ENCODE measurements around the gene PSMD5.
A peak's percentile ranks its signal among the peaks of the same experiment; 100 is the strongest.

PSMD5 gene

DNA sequence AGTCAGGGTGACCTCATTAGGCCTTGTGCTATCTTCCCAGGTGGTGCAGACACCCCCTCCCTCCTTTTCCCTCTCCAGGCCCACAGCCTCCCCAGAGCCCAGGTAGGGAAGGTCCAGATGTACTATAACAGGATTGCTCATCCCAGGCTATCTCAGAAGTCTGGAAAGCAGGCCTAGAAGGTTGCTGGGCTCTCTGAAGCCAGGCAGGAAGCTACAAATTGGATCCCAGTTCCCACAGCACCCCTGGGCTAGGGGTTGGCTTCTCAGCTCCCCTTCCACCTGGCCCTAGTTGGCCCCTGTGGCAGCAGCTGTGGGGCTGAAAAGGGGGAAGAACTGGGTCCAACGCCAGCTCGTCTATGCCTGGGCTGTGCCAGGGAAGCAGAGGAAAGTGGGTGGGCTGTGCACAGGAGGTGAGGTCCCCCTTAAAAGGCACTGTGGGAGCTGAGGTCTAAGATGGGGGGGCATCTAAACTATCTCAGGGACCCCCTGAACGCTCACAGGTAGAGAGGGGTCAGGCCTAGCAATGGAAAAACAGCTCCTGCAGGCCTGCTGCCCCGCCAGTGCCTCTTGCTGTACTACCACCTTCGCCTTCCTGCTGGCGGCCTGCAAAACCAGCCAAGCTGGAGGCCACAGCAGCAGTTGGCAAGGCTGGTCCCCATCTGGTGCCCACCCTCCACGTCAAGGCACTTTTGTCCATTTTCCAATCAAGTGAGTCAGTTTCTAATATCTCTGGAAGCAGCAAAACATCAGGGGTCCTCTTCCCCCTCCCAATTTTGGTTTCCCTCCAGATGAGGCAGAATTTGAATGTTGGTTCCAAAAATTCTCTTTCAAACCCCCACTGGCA is 13.3 kb upstream of the PSMD5 start:
- no peak for DNase-seq (ENCODE audit: low read depth, low spot score)

DNA sequence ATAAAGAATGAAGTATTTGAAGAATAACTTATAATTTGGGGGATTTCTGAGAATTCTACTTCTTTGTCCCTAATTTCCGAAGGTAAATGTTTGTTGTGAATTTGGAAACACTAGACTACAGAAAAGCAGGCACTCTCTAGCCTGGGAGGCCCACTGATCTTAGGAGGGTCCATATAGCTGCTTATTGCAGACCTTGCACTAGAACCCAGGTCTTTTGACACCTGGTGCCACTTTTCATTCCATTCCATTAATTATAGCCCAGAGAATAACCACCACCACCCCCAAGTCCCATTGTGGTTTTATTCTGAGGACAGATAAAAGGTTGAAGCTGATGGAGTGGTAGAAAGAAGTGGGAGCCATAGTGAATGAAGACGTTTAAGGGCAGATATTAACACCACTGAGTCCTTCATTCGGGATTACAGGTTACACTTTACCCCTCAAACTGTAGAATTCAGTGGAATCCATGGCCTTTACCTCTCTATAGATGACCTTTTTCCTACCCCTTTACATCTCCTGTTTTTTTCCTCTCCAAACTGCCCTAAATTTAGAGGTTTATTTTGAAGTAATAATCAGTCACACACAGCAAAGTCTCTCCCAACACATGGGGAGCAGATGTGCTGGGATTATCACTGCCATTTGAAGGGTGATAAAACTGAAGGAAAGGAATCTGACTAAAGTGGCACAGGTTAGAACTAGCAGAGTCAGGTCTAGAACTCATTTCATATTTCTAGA is 12.0 kb upstream of the PSMD5 start:
- no peak for DNase-seq (ENCODE audit: low read depth, low spot score)

DNA sequence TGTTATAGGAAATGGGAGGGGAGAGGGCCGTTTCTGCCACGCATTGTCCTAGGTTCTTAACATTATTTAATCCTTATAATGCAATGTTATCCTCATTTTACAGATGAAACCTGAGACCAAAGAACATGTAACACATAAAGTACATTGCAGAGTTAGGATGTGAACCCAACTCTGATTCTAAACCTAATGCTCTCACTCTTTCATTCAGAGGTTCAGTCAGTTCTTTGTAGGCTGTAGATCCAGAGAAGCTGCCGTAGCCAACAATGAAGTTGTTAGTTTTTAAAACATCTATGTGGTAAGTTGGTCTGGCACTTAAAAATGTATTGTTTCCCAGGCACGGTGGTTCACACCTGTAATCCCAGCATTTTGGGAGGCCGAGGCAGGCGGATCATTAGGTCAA is 10.5 kb upstream of the PSMD5 start:
- no peak for DNase-seq (ENCODE audit: low read depth, low spot score)

DNA sequence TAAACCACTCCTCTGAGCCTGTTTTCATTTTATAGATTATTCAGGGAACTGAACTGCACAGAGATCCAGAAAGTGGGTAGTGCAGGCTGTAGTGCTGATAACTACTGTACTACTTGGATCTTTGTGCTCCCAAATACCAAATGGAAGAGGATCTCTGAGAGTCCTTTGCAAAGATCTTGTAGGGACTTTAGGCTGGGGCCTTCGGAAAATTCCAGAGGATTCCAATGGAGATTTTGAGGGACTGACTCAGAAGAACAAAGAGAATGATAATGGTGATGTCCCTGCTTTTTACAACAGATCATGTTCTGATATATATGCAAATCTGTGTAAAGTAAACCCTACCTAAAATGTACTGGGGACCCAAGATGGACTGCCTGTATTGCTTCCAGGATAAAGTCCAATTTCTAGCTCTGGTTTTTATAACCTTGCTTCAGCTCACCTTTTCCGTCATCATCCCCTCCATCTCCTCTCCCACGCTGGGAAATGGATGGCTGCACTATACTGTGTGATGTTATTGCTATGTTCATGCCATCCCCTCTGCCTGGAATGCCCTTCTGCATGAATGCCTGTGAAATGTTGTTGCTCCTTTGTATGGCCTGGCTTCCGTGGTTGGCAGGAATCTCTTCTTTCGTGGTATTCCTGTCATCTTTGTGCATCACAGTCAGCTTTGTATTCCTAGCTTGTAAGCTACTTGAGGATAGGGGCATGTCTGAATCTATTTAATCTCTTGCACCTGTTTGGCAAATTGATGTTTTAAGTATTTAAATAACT is 9.7 kb upstream of the PSMD5 start:
- DNase-seq (ENCODE audit: low read depth, low spot score): no peak

DNA sequence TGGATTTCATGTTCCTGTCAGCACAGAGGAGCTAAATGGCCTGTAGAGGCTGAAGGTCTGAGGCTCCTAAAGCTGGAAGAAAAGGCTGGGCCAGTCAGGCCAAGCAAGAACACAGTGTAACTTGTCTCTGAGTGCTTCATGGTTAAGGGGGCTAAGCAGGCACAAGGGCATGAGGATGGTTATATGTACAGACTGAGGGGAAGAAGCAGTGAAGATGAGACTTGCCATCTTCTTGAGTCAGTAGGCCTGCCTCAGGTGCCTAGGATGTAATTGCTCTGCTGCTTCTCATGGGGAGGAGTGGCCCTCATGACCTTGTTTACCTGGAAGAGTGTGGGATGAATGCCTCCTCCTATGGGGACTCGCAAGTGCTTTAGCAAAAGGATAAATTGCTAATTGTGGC is 8.7 kb upstream of the PSMD5 start:
- no peak for DNase-seq (ENCODE audit: low read depth, low spot score)

DNA sequence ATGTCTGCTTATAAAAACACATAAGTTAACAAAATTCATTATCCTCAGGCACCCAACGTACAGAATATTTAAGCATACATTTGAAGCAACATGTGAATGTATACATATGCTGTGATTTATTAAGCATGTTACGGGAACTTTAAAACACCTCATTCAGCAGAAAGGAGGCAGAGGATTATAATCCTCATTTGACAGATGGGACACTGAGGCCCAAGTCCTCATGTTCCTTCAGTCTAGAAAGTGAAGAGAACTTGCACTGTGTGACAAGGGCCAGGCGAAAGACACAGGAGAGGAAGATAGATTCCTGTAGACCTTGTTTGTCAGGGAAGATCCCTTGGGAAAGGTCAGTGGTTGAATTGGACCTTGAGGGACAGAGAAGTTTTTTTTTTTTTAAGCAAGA is 7.6 kb upstream of the PSMD5 start:
- no peak for DNase-seq (ENCODE audit: low read depth, low spot score)

DNA sequence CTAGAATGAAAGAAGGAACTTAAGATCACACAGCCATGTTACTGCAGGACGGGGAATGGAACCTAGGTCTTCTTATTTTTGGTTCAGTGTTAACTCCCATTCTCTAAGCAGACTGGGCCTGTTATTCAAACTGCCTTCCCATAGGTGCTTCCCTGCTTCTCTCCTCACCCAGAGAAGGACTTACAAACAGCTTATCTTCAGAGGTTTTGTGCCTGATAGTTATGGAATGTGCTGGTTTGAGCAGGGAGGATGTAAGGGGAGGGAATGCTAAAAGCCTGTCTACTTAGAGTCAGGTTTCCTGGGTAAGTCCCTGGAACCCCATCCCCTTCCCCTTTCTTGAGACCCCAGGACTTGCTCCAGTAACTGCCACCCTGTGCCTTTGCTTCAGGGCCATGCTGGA is 4.2 kb upstream of the PSMD5 start:
- DNase-seq (ENCODE audit: low read depth, low spot score): no peak

DNA sequence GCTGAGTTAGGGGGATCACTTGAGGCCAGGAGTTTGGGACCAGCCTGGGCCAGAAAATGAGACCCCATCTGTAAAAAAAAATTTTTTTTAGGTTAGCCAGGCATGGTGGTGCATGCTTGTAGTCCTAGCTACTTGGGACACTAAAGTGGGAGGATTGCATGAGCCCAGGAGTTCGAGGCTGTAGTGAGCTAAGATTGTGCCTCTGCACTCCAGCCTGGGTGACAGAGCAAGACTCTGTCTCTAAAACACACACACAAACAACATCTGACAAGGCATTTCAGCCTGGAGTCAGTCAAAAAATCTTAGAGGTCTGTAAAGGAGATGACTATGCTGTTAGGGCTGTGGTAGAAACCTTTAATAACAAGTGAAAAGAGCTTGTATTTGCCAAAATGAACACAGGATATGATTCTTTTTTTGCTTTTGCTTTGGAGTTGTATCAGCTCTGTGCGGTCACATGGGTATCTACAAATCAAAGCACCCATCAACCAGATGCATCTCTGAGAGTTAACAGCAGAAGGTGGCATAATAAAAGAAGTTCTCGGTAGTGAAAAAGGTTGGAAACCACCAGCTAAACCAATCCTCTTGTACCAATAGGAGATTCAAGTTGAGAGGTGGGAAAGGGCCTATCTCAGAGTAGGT is 3.6 kb upstream of the PSMD5 start:
- DNase-seq (ENCODE audit: low read depth, low spot score): no peak

DNA sequence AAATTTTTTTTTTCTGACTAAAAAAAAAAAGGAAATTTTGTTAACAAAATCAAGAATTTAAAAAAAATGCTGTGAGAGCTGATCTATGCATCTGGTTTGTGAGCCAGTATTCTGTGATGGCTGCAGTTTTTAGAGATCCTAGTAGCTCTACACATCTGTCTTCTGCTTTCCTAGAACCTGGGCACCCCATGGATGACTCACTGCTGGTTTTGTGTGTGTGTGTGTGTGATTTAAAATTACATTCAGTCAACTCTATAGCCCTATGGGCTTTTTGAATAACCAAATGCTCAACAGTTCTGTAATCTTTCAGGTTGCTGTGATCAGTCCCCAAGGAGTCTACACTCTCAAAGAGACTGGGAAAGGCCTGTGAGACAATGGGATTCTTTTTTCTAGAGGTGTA is 2.5 kb upstream of the PSMD5 start:
- peak; percentile 7 for DNase-seq (ENCODE audit: low read depth, low spot score)

DNA sequence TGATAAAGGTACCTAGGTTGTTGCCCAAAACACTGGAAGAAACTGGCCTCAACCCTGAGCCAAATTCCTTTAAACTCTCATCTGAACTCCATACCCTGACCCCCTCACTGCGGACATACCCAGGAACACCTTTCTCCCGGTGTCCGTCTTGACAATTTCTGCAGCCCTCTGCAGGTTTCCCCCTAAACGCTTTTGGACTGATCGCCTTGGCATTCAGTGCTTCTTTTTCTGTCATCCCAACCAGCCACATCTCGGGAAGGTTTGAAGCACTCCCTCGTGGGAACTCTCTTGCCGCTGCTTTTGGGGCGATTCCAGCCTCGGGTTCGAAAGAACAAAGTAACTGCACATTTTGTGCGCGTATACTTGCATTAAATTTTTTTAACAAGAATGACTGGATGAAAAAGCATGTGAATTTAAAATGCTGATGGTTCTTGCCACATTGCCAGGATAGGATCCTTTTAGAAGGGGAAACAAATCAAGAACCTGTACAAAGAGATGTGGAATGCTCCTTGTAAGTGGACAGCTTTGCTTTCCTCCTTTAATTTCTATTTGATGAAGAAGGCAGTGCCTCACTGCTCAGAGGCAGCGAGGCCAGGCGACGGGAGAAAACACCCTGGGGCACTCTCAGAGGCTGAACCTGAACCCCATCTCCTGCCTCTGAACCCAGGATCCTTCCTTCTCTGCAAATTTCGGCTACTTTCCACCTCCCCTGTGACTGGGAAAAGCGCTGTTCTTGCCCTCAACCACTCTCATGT is 615 bp downstream of the PSMD5 start:
- DNase-seq (ENCODE audit: low read depth, low spot score): no peak

DNA sequence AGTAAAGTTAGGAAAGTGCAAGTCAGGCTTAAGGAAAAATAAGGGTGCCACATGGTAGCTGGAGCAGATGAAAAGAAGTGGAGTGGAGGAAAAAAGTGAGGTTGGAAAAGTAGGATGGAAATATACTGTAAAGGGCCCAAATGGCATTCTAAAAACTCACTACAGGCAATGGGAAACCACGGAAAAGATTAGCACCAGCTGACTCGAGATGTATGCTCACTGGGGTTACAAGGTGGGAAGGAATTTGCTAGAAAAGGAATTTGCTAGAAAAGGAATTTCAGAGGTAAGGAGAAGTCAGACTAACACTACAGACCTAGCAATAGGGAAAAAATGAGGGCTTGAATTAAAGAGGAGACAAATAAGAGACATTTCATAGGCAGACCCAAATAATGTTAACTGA is 3.6 kb downstream of the PSMD5 start:
- no peak for DNase-seq (ENCODE audit: low read depth, low spot score)

DNA sequence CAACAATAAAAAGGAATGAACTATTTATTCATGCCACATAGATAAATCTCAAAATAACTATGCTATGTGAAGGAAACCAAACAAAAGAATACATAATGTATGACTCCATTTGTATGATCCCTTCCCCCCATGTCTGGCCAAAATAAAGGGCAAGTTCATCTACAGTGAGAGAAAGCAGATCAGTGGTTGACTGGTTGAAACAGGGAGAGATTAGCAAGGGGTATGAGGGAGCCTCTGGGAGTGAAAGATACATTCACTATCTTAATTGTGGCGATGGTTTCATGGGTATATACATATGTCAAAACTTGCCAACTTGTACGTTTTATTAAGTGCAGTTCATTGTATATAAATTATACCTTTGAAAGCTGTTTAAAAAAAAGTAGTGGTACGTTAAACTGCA is 4.8 kb downstream of the PSMD5 start:
- no peak for DNase-seq (ENCODE audit: low read depth, low spot score)

DNA sequence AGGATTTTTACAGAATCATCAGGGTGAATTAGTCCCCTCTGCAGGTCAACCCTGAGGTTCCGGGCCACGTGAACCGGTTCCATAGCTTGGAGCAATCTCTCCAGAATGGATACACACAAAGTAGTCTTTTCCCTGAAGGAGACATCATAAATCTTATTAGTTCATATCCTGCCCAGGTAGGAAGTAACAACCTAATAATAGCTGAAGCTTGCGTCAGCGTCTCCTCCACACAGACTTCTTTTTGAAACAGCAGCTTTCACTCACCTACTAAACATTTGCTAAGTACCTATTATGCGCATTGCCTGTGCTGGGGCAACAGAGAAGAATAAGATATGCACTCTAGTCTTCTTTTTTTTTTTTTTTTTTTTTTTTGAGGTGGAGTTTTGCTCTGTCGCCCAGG is 9.4 kb downstream of the PSMD5 start:
- no peak for DNase-seq (ENCODE audit: low read depth, low spot score)

DNA sequence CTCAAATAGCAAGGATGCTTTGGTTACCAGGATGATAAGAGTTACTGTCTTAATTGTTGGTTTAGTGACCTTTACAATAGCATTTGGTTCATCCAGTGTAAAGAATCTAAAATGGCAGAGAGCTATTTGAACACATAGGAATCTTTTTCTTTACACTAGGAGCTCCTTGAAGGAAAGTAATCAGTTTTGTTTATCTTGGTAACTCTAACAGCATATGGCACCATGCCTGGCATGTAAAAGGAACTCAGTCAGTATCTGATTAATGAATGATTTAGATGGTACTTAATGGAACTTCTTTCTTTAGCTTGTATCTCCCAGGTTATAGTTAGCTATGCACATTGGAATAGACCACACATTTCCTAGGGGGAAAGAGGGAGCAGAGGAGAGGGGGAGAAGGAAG is 9.9 kb downstream of the PSMD5 start:
- no peak for DNase-seq (ENCODE audit: low read depth, low spot score)

DNA sequence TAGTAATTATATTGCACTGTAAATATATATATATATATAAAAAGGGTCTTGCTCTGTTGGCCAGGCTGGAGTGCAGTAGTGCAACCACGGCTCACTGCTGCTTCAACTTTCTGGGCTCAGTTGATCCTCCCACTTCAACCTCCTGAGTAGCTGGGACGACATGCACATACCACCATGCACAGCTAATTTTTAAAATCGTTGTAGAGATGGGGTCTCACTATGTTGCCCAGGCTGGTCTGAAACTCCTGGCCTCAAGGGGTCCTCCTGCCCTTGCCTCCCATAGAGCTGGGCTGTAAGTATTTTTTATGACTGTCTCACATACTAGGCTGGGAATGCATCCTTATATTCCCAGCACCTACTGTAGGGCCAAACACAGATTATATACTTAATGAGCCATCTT is 11.9 kb downstream of the PSMD5 start:
- DNase-seq (ENCODE audit: low read depth, low spot score): no peak

DNA sequence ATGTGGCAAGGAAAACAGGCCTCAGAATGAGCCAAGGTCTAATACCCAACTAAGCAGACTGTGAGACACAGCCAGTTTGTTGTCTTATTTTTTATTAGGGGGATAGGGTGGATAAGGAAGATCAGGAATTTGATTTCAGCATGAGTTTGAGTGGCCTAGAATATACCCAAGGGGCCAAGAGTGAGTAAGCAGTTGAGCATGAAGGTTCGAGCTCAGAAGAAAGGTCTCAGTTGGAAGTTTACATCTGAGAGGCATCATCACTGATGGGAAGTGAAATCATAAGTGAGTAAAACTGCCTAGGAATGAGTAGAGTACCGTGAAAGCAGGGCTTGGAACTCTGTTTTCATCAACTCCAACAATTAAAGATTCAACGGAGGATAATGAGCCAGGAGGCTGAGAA is 12.6 kb downstream of the PSMD5 start:
- DNase-seq (ENCODE audit: low read depth, low spot score): no peak

DNA sequence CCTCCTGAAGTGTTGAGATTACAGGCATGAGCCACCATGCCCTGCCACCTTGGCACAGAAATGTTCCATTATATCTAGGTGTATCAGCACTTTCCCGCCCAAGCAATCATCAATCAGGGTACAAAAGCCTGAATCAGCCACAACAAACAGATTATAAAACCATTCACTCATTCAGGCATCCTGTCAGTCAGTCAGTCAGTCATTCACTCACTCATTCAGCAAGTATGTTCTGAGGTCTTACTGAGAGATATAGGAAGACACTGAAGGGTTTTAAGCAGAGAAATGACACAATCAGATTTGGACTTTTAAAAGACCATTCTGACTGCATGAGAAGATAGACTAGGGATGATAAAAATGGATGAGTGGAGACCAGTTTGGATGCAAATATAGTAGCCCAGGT is 13.1 kb downstream of the PSMD5 start:
- DNase-seq (ENCODE audit: low read depth, low spot score): no peak

DNA sequence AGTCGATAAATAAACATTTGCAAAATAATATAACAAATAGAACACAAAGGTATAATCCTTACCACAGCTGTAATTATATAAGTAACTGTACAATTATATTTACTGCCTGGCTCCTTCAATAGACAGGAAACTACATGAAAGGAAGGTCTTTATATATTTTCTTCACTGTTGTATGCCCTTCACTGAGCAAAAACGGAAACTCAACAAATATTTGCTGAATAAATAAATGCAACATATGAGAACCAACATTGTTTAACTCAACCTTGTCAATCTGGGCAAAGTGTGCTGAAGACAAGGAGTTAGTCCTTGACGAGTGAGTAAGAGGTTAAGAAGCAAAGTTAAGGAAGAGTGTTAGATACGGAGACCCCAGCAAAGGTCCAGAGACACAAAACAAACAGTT is 22.6 kb downstream of the PSMD5 start:
- no peak for DNase-seq (ENCODE audit: low read depth, low spot score)

DNA sequence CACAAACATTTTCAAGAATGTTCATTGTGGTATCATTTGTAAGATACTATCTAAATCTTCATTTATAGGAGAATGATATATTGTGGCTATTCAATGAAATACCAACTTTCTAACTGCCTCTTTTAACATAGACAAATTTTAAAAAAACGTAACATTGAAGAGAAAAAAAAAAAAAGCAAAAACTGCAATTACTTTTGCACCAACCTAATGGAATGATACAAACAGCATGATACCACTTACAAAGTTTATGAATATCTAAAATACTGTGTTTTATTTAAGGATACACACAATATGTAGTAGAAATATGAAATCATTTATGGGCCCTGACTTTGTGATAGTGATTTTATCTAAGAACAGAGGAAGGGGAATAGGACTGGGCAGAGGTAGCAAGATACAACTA is 24.1 kb downstream of the PSMD5 start:
- DNase-seq (ENCODE audit: low read depth, low spot score): no peak

DNA sequence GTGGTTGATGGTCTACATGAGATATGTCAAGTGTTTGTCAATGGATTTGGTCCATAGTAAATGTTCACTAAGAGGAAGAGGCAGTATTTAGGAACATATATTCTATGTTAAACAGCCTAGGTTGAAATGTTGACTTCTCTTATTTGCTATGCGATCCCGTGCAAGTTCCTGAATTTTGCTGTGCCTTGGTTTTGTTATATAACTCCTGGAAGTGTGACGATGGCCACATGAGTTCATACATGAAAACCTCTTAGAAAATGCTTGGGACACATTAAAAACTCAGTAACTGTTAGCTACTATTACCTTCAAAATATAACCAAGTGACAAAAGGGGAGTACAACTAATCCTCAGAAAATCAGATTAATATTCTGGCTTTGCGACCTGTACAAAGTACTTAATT is 27.6 kb downstream of the PSMD5 start:
- DNase-seq (ENCODE audit: low read depth, low spot score): no peak

DNA sequence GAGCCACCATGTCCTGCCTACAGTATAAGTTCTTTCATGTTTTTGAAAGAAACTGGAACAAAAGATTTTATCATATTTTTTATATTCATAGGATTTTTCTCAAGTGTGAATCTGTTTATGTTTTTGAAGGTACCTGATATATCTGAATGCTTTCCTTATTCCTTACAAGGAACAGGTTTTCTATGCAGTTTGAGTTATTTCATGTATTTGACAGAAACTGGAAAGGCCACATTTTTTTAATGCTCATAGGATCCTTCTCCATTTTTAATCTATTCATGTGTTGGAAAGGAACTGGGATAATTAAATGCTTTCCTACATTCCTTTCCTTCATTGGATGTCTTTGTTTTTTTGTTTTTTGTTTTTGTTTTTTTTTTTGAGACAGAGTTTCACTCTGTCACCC is 33.8 kb downstream of the PSMD5 start:
- no peak for DNase-seq (ENCODE audit: low read depth, low spot score)

All from activated naive CD8-positive, alpha-beta T cell treated with anti-CD3 and anti-CD28 coated beads, Interleukin-2, amount 50 U/mL, for 16 hours (primary cell).